Astrocyte of the cerebellum (primary cell): ENCODE data around the gene ZNF511.

ENCODE experiments used
- DNase-seq: peaks from one replicate; pipeline ENCODE4 v3.0.0-alpha.2; 2011; ENCODE audit warnings: low read depth
- H3K4me3 ChIP-seq: 2 replicates; pipeline ENCODE4 v1.5.1; 2011; ENCODE audit warnings: mild to moderate bottlenecking, low read depth, low read length, moderate library complexity
- CTCF ChIP-seq: IDR thresholded peaks from 2 replicates; pipeline ENCODE4 v1.5.1; 2012; ENCODE audit warnings: low read length, low read depth, moderate library complexity, mild to moderate bottlenecking; ENCODE audit errors: missing control alignments
- in situ Hi-C: cut with HindIII; loops from 2 replicates; pipeline ENCODE4 v1.10.0; 2017; ENCODE audit warnings: low sequenced_read_pairs

The ZNF511 gene

GRCh38 chr10:133358925-133359310 lies 50.2 kb downstream of the ZNF511 start:
- H3K4me3 ChIP-seq = no peak overlapping the region
- no peak for TF ChIP-seq CTCF
- DNase-seq = no peak
- in situ Hi-C loops = no loop called here

DNA sequence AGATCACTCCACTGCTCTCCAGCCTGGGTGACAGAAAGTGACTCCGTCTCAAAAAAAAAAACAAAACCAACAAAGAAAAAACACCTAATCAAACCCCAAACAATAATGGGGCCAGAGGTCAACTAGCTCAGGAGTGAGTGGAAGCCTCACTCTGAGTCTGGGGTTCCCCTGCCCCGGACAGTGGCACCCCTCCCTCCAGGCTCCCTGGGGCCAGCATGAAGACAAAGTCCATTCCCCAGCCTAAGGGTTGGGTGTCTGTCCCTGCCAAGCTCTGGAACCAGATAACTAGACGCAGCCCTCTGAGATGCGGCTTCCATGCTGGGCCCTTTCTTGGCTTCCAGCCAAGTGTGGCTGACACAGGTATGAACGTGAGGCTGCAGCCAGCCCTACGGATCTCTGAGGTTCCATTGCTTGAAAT lies 50.8 kb downstream of the ZNF511 start:
- no peak overlapping the region for H3K4me3 ChIP-seq
- in situ Hi-C loops = no loop called here
- no peak for TF ChIP-seq CTCF
- DNase-seq = no peak

- in situ Hi-C loops = no loop called here
- no peak overlapping the region for H3K4me3 ChIP-seq
- no peak for DNase-seq
- TF ChIP-seq CTCF = no peak
Observed at GRCh38 chr10:133359972-133360610, 51.4 kb downstream of the ZNF511 start.

- in situ Hi-C loops = no loop called here
Observed at GRCh38 chr10:133361227-133361626, 52.5 kb downstream of the ZNF511 start.

DNA sequence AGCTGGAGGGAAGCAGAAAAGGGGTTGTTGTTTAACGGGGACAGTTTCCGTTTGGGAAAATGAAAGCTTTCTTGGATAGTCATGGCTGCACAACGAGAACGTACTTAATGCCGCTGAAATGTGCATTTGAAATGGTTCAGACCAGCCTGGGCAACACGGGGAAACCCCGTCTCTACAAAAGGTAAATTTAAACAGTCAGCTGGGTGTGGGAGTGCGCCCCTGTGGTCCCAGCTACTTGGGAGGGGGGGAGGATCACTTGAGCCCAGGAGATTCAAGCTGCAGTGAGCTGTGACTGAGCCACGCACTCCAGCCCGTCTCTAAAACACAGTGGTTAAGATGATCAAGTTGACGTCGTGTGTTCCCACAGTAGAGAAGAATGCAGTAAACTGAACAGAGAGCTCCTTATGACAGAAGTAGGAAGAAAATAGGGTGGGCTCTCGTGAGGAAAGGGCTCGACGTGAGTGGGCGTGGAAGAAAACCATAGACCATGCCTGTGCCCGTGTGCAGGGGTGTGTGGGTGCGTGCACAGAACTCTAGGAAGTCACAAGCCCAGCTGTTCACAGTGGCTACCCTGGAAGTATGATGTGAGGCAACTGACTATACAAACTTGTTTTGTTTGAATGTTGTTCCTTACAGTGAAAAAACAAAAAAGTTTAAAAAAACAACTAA lies 53.2 kb downstream of the ZNF511 start:
- H3K4me3 ChIP-seq = no peak overlapping the region

More at GRCh38 chr10:133361227-133361626, 52.5 kb downstream of the ZNF511 start:
- no peak for DNase-seq
- no peak overlapping the region for H3K4me3 ChIP-seq
- TF ChIP-seq CTCF = no peak

More for the DNA sequence above, 53.2 kb downstream of the ZNF511 start:
- no peak for TF ChIP-seq CTCF
- in situ Hi-C loops = no loop called here
- DNase-seq = no peak
